PC-9 (cell line): Measurements from ENCODE around the gene FAM217A.

Source experiments
- EZH2 ChIP-seq: fragments of 200-600 bp; sonication (generic); IDR thresholded peaks from 2 replicates; pipeline ENCODE4 v1.8.0; 2017; ENCODE audit warnings: antibody characterized with exemption, low read depth
- TF ChIP-seq, protein P1 (sequence below): fragments of 200-600 bp; sonication (generic); conservative IDR thresholded peaks from 2 replicates; pipeline ENCODE4 v1.6.1; 2017; ENCODE audit warnings: mixed run types, antibody characterized with exemption, mild to moderate bottlenecking, moderate library complexity

DNA sequence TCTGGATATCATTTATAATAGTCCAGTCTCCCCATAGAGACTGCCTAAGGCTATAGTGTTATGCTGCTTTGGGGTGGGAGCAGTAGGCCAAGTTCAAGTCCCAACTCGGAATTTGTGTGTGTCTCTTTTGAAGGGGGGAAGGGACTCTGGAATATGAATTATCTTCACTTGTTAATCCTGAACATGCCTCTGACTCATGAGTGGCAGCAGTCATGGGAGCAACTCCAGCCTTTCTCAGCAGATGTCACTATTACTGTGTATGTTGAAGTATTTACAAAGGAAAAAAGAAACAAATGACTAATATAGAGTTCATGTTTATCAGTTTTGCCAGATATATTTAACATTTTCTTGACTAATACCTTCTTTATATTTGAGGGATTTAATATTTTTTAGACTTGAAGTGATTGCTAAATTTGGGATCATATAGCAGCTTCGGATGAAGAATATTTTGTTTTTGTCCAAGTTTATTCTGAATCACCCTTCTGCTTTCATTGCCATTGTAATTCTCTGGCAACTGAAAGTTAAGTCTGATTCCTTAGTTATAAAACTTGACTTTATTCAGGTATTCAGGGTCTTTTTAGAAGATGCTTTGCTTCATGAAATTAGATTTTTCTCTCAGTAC lies 23.4 kb downstream of the FAM217A start:
- TF ChIP-seq, protein P1, sequence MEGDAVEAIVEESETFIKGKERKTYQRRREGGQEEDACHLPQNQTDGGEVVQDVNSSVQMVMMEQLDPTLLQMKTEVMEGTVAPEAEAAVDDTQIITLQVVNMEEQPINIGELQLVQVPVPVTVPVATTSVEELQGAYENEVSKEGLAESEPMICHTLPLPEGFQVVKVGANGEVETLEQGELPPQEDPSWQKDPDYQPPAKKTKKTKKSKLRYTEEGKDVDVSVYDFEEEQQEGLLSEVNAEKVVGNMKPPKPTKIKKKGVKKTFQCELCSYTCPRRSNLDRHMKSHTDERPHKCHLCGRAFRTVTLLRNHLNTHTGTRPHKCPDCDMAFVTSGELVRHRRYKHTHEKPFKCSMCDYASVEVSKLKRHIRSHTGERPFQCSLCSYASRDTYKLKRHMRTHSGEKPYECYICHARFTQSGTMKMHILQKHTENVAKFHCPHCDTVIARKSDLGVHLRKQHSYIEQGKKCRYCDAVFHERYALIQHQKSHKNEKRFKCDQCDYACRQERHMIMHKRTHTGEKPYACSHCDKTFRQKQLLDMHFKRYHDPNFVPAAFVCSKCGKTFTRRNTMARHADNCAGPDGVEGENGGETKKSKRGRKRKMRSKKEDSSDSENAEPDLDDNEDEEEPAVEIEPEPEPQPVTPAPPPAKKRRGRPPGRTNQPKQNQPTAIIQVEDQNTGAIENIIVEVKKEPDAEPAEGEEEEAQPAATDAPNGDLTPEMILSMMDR, result peak; percentile 59
- TF ChIP-seq EZH2, result no peak
